OCI-LY7 (cell line): Measurements from ENCODE around the gene TRIM28.

Source experiments
- CTCF ChIP-seq: fragments of 200-600 bp; sonication (generic); conservative IDR thresholded peaks from 2 replicates; pipeline ENCODE4 v1.5.1; 2014; ENCODE audit warnings: mild to moderate bottlenecking, antibody characterized with exemption, low read length, moderate library complexity, mixed read lengths
- EZH2phosphoT487 ChIP-seq: fragments of 200-600 bp; sonication (generic); IDR thresholded peaks from 2 replicates; pipeline ENCODE4 v1.6.1; 2018; ENCODE audit warnings: low read depth, borderline replicate concordance, mild to moderate bottlenecking, mixed run types, antibody characterized with exemption, low read length, moderate library complexity, mixed read lengths

- TF ChIP-seq CTCF (no peak), EZH2phosphoT487 (no peak)
Measured at GRCh38 chr19:58569943-58570670, 26.2 kb downstream of the TRIM28 start.
